HL-60 (cell line): ENCODE measurements around the gene CDH3.

Experiments used
- DNase-seq, 2 experiments: peaks; one replicate each; pipeline ENCODE4 v3.0.0-alpha.2; 2010 to 2020; ENCODE audit warnings: low read depth in 1 of 2, low spot score in 1 of 2
- H3K27ac ChIP-seq: fragments of 250-450 bp; sonication (Bioruptor Pico); replicated peaks from 2 replicates; pipeline ENCODE4 v1.5.1; 2020; ENCODE audit warnings: mild to moderate bottlenecking, moderate library complexity
- H3K27me3 ChIP-seq: fragments of 250-450 bp; sonication (Bioruptor Pico); 2 replicates; pipeline ENCODE4 v1.5.1; 2021; ENCODE audit warnings: mild to moderate bottlenecking, moderate library complexity; ENCODE audit not compliant: insufficient read depth, poor library complexity, severe bottlenecking
- H3K4me3 ChIP-seq: replicated peaks from 2 replicates; pipeline ENCODE4 v1.5.1; 2011; ENCODE audit warnings: mild to moderate bottlenecking, control low read depth, low read length; ENCODE audit not compliant: insufficient read depth
- GABPA ChIP-seq: IDR thresholded peaks from 2 replicates; pipeline ENCODE4 v1.6.1; 2012; ENCODE audit warnings: low read depth
- POLR2AphosphoS5 ChIP-seq: IDR thresholded peaks from 2 replicates; pipeline ENCODE4 v1.6.1; 2012; ENCODE audit warnings: low read depth
- SPI1 ChIP-seq: IDR thresholded peaks from 2 replicates; pipeline ENCODE4 v1.6.1; 2012; ENCODE audit warnings: low read depth, mild to moderate bottlenecking, borderline replicate concordance
- TF ChIP-seq, protein P1 (sequence below): IDR thresholded peaks from one replicate; pipeline ENCODE4 v1.5.1; 2011; ENCODE audit warnings: low read length, control low read depth, inconsistent platforms; ENCODE audit not compliant: insufficient read depth
- TF ChIP-seq, protein P2 (sequence below): IDR thresholded peaks from 2 replicates; pipeline ENCODE4 v1.6.1; 2012; ENCODE audit warnings: low read depth; ENCODE audit not compliant: insufficient replicate concordance

CDH3 gene

GRCh38 chr16:68737730-68738629, 92.9 kb downstream of the CDH3 start:
- DNase-seq: no peak
- H3K27me3 ChIP-seq: no peaks in the 10 kb centered on the region
- TF ChIP-seq SPI1 (no peak), GABPA (no peak)
- H3K27ac ChIP-seq: no peak overlapping the region
- H3K4me3 ChIP-seq: no peak overlapping the region

DNA sequence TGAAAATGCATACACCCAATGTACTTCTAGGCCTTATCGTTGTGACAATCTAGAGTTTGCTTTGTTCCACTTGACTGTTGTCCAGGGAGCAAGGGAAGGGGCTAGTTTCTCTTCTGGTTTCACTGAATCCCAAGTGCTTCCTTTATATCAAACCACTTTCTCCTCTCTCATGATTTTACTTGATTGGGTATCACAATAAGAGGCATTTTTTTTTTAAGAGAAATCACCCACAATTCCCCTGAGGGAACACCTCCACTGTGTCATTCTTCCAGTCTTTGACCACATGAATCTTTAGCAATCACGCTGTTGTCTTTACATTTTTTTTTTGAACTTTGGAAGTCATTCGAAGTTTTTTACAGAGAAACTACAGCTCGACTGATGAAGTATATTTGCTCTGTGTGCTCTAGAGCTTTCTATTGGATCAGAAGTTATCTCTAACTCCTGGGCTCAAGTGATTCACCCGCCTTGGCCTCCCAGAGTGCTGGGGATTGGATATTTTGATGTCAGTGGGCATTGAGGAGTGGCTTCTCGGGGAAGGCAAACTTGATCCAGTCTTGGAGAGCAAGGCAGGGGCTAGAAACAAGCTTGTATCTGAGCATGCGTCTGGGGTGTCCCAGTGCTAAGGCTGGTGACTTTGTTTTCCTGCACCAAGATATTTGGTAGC, 95.0 kb downstream of the CDH3 start:
- no peak for DNase-seq
- H3K27ac ChIP-seq: no peak overlapping the region
- TF ChIP-seq GABPA (no peak), SPI1 (no peak), POLR2AphosphoS5 (no peak)
- TF ChIP-seq, protein P1, sequence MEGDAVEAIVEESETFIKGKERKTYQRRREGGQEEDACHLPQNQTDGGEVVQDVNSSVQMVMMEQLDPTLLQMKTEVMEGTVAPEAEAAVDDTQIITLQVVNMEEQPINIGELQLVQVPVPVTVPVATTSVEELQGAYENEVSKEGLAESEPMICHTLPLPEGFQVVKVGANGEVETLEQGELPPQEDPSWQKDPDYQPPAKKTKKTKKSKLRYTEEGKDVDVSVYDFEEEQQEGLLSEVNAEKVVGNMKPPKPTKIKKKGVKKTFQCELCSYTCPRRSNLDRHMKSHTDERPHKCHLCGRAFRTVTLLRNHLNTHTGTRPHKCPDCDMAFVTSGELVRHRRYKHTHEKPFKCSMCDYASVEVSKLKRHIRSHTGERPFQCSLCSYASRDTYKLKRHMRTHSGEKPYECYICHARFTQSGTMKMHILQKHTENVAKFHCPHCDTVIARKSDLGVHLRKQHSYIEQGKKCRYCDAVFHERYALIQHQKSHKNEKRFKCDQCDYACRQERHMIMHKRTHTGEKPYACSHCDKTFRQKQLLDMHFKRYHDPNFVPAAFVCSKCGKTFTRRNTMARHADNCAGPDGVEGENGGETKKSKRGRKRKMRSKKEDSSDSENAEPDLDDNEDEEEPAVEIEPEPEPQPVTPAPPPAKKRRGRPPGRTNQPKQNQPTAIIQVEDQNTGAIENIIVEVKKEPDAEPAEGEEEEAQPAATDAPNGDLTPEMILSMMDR: no peak
- TF ChIP-seq, protein P2, sequence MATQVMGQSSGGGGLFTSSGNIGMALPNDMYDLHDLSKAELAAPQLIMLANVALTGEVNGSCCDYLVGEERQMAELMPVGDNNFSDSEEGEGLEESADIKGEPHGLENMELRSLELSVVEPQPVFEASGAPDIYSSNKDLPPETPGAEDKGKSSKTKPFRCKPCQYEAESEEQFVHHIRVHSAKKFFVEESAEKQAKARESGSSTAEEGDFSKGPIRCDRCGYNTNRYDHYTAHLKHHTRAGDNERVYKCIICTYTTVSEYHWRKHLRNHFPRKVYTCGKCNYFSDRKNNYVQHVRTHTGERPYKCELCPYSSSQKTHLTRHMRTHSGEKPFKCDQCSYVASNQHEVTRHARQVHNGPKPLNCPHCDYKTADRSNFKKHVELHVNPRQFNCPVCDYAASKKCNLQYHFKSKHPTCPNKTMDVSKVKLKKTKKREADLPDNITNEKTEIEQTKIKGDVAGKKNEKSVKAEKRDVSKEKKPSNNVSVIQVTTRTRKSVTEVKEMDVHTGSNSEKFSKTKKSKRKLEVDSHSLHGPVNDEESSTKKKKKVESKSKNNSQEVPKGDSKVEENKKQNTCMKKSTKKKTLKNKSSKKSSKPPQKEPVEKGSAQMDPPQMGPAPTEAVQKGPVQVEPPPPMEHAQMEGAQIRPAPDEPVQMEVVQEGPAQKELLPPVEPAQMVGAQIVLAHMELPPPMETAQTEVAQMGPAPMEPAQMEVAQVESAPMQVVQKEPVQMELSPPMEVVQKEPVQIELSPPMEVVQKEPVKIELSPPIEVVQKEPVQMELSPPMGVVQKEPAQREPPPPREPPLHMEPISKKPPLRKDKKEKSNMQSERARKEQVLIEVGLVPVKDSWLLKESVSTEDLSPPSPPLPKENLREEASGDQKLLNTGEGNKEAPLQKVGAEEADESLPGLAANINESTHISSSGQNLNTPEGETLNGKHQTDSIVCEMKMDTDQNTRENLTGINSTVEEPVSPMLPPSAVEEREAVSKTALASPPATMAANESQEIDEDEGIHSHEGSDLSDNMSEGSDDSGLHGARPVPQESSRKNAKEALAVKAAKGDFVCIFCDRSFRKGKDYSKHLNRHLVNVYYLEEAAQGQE: no peak
- no peak overlapping the region for H3K4me3 ChIP-seq
- H3K27me3 ChIP-seq: no peaks in the 10 kb centered on the region

- Histone ChIP-seq H3K27me3 (no peaks in the 10 kb centered on the region), H3K4me3 (no peak overlapping the region), H3K27ac (no peak overlapping the region)
- no peak for DNase-seq
- TF ChIP-seq, protein P1: no peak
- TF ChIP-seq GABPA (no peak), SPI1 (peak; percentile 27; the same call in 1 of the 2 replicates), POLR2AphosphoS5 (no peak)
- TF ChIP-seq, protein P2: no peak
These were observed 95.7 kb downstream of the CDH3 start for GRCh38 chr16:68740628-68741346.

GRCh38 chr16:68743664-68744063, 98.6 kb downstream of the CDH3 start:
- H3K4me3 ChIP-seq: no peak overlapping the region
- TF ChIP-seq POLR2AphosphoS5: no peak
- TF ChIP-seq, protein P1: no peak
- TF ChIP-seq GABPA: no peak
- no peak for TF ChIP-seq SPI1
- no peaks in the 10 kb centered on the region for H3K27me3 ChIP-seq
- no peak overlapping the region for H3K27ac ChIP-seq
- no peak for DNase-seq
